Lower lobe of right lung (tissue), 2 donors: ENCODE data around the gene SLCO1C1. TPM values are rescaled to one million over a fixed set of nuclear protein-coding genes. Genes with fewer than 3 reads are reported as not detected.

ENCODE experiments used
- ATAC-seq, 2 donors: fragments of 200-7000 bp; cut with Tn5 transposase; one replicate each; pipeline ENCODE4 v1.9.1; 2020 to 2022; ENCODE audit warnings: mild to moderate bottlenecking in 2 of 2, moderate library complexity in 2 of 2
- DNase-seq: peaks from one replicate; pipeline ENCODE4 v3.0.0-alpha.2; 2020
- H3K27ac ChIP-seq: fragments of 200-600 bp; one replicate; pipeline ENCODE4 v1.8.0; 2022
- H3K27me3 ChIP-seq: fragments of 200-600 bp; one replicate; pipeline ENCODE4 v1.8.0; 2022; ENCODE audit warnings: low read depth
- H3K36me3 ChIP-seq: fragments of 200-600 bp; one replicate; pipeline ENCODE4 v1.8.0; 2022; ENCODE audit warnings: mild to moderate bottlenecking
- H3K4me1 ChIP-seq: fragments of 200-600 bp; one replicate; pipeline ENCODE4 v1.8.0; 2022
- H3K4me3 ChIP-seq: fragments of 200-600 bp; one replicate; pipeline ENCODE4 v1.8.0; 2022; ENCODE audit warnings: mild to moderate bottlenecking
- H3K9me3 ChIP-seq: fragments of 200-600 bp; one replicate; pipeline ENCODE4 v1.8.0; 2022
- intact Hi-C: fragments of 100-400 bp; cut with DNase I; formaldehyde crosslinking; loops from one replicate; pipeline ENCODE4 v1.11.0; 2022
- total RNA-seq: library from RNA; stranded (reverse); fragmentation: NEBNext Ultra II Directional; extraction: Animal tissue kit (Norgen Biotek cat#: 25700); gene quantifications from one replicate; pipeline ENCODE4 v1.2.1, GENCODE V29; 2021
- TF ChIP-seq, protein P1 (sequence below): fragments of 200-600 bp; IDR thresholded peaks from one replicate; pipeline ENCODE4 v1.8.0; 2022; ENCODE audit warnings: antibody characterized with exemption, mild to moderate bottlenecking
- donor health status: DM: no; HTN: yes; CAD: no; lungs with severe emphysema.

Gene SLCO1C1
- total RNA-seq, 1 donor from 2014 or later = 0.92 TPM

DNA sequence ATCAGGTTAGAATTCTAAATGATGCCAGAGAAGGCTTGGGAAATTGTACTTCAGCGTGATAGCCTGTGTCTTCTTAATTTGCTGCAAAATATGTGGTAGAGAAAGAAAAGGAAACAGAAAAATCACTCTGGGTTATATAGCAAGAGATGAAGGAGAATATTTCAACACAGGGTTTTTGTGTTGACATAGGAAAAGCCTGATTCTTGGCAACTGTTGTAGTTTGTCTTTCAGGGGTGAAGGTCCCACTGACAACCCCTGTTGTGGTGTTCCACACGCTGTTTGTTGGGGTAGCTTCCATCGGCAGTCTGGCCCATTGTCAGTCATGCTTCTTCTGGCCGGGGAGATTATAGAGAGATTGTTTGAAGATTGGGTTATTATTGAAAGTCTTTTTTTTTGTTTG is 13.8 kb upstream of the SLCO1C1 start:
- TF ChIP-seq, protein P1, sequence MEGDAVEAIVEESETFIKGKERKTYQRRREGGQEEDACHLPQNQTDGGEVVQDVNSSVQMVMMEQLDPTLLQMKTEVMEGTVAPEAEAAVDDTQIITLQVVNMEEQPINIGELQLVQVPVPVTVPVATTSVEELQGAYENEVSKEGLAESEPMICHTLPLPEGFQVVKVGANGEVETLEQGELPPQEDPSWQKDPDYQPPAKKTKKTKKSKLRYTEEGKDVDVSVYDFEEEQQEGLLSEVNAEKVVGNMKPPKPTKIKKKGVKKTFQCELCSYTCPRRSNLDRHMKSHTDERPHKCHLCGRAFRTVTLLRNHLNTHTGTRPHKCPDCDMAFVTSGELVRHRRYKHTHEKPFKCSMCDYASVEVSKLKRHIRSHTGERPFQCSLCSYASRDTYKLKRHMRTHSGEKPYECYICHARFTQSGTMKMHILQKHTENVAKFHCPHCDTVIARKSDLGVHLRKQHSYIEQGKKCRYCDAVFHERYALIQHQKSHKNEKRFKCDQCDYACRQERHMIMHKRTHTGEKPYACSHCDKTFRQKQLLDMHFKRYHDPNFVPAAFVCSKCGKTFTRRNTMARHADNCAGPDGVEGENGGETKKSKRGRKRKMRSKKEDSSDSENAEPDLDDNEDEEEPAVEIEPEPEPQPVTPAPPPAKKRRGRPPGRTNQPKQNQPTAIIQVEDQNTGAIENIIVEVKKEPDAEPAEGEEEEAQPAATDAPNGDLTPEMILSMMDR = no peak
- Histone ChIP-seq H3K27me3 (no peaks in the 10 kb centered on the region), H3K4me3 (no peak overlapping the region), H3K4me1 (no peaks in the 10 kb centered on the region), H3K9me3 (no peaks in the 10 kb centered on the region), H3K27ac (no peak overlapping the region), H3K36me3 (no peaks in the 10 kb centered on the region)
- intact Hi-C loops = no loop called here
- no peak for ATAC-seq
- no peak for DNase-seq

DNA sequence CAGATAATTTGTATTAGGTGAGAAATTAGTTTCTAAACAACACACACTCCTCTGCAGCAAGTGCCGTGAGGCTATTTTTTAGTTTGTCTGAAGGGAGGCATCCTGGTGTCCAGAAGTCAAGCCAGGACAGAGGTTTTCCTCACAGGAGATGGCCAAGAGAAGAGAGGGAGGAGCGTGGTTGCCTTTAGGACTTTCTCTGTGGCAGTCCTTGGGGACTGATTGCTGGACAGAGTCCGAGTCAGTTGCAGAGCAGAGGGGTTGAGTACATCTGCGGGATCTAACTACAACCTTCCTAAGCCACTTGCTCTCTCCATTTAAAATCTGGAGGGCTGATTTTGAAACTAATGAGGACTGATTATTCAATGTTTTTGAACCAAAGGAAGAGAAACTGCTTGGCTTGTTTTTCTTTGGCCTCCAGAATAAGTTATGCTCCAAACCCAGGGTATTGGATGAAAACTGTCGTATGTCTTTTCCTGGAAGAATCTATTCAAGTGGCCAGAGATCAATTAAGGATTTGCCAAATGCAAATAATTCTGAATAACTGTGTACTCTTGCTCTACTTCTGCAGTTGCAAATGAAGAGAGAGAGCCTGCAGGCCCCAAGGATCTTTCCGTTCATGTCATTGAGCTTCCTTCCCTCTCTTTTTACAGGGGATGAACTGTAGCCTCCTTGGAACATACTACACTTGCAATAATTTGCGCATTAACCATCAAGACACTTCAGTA is 1.2 kb downstream of the SLCO1C1 start:
- Histone ChIP-seq H3K9me3 (no peaks in the 10 kb centered on the region), H3K4me1 (no peaks in the 10 kb centered on the region), H3K36me3 (no peaks in the 10 kb centered on the region), H3K27me3 (no peaks in the 10 kb centered on the region), H3K27ac (no peak overlapping the region), H3K4me3 (no peak overlapping the region)
- DNase-seq (no peak), ATAC-seq (no peak)
- intact Hi-C loops = no loop called here
- TF ChIP-seq, protein P1 = no peak

DNA sequence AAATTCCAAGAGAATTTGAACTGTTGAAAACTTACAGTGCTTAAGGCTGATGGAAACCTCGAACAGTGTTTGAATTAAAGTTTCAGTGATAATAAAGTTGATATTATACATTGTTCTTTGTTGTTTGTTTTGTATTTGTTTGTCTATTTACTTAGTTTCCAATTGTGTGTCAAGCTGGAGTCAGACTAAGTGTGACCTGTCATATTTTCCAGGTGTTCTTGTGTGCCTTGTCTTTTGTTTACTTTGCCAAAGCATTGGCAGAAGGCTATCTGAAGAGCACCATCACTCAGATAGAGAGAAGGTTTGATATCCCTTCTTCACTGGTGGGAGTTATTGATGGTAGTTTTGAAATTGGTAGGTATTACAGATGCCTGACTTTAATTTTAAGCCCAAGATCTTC is 6.0 kb downstream of the SLCO1C1 start:
- ATAC-seq = no peak
- Histone ChIP-seq H3K36me3 (no peaks in the 10 kb centered on the region), H3K4me1 (no peaks in the 10 kb centered on the region), H3K27me3 (no peaks in the 10 kb centered on the region), H3K9me3 (no peaks in the 10 kb centered on the region), H3K27ac (no peak overlapping the region), H3K4me3 (no peak overlapping the region)
- DNase-seq = no peak
- intact Hi-C loops = no loop called here
- TF ChIP-seq, protein P1 = no peak

DNA sequence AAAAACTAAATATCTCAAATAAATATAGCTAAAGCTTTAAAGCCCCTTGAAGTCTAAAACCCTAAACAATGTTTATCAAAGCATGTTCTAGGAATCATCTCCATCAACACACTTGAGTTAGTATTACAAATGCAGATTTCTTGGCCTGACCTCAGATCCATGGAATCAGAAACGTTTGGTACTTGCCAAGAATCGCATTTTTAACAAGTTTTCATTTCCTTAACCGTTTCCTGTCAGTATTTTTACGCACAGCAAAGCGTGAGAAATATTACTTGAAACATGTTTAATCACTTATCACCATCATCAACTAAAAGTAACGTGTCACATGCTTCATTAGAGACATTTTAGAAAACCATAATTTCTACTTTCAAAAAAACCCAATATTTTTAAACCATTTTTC is 9.7 kb downstream of the SLCO1C1 start:
- TF ChIP-seq, protein P1 = no peak
- Histone ChIP-seq H3K9me3 (no peaks in the 10 kb centered on the region), H3K27me3 (no peaks in the 10 kb centered on the region), H3K36me3 (no peaks in the 10 kb centered on the region), H3K4me3 (no peak overlapping the region), H3K4me1 (no peaks in the 10 kb centered on the region), H3K27ac (no peak overlapping the region)
- intact Hi-C loops = no loop called here
- ATAC-seq (no peak), DNase-seq (no peak)

DNA sequence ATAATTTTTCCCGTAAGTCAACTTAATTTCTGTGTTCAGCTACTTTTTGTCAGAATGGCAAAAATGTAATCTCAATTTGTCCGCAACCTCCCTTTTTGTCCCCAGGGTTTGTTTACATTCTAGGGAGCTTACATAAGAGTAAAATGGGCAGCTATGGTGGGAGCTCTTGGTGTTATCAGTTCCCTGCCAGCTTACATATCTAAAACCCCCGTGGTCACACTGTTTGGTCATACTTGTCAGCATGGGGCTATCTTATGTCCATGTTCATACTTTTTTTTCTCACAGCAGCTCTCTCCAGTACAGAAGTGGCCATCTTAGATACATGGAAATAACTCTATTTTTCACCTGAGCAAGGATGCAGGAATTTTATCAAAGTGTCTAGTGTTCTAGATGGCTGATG is 16.7 kb downstream of the SLCO1C1 start:
- ATAC-seq (no peak), DNase-seq (no peak)
- no peaks in the 10 kb centered on the region for H3K9me3 ChIP-seq
- TF ChIP-seq, protein P1 = no peak
- H3K4me3 ChIP-seq = no peak overlapping the region
- H3K27ac ChIP-seq = no peak overlapping the region
- H3K4me1 ChIP-seq = no peaks in the 10 kb centered on the region
- H3K27me3 ChIP-seq = no peaks in the 10 kb centered on the region
- H3K36me3 ChIP-seq = no peaks in the 10 kb centered on the region
- intact Hi-C loops = no loop called here
